ENCODE data around the gene RSPO4.

Gene RSPO4

GRCh38 chr20:1015181-1015580 lies 13.1 kb upstream of the RSPO4 start:
- DNase-seq (ENCODE audit: low spot score) = no peak
- Histone ChIP-seq H3K4me3 (no peak overlapping the region), H3K27ac (no peak overlapping the region)
- no peak for TF ChIP-seq CTCF (IDR thresholded peaks at IDR 0.05)

- no peak for DNase-seq (ENCODE audit: low spot score)
- no peak overlapping the region for H3K27ac ChIP-seq
- no peak for TF ChIP-seq CTCF (IDR thresholded peaks at IDR 0.05)
- no peak overlapping the region for H3K4me3 ChIP-seq
Observed at GRCh38 chr20:1014471-1014870, 12.4 kb upstream of the RSPO4 start.

- Histone ChIP-seq H3K4me3 (no peak overlapping the region), H3K27ac (no peak overlapping the region)
- peak; percentile 47 for DNase-seq (ENCODE audit: low spot score)
- no peak for TF ChIP-seq CTCF (IDR thresholded peaks at IDR 0.05)
Observed at GRCh38 chr20:1013566-1014340, 11.6 kb upstream of the RSPO4 start.

- TF ChIP-seq CTCF (IDR thresholded peaks at IDR 0.05) = no peak
- no peak overlapping the region for H3K4me3 ChIP-seq
- no peak overlapping the region for H3K27ac ChIP-seq
- DNase-seq (ENCODE audit: low spot score) = peak; percentile 53
Observed at GRCh38 chr20:1012359-1013168, 10.5 kb upstream of the RSPO4 start.

- no peak for TF ChIP-seq CTCF (IDR thresholded peaks at IDR 0.05)
- no peak overlapping the region for H3K4me3 ChIP-seq
- H3K27ac ChIP-seq = no peak overlapping the region
- no peak for DNase-seq (ENCODE audit: low spot score)
Observed at GRCh38 chr20:1010659-1011058, 8.5 kb upstream of the RSPO4 start.

GRCh38 chr20:1005452-1006027 lies 3.4 kb upstream of the RSPO4 start:
- no peak overlapping the region for H3K27ac ChIP-seq
- no peak for TF ChIP-seq CTCF (IDR thresholded peaks at IDR 0.05)
- DNase-seq (ENCODE audit: low spot score) = peak; percentile 45
- H3K4me3 ChIP-seq = no peak overlapping the region
